ENCODE data around the gene PPM1N. TPM values are rescaled to one million over a fixed set of nuclear protein-coding genes. Genes with fewer than 3 reads are reported as not detected.

Gene PPM1N
- total and polyA plus RNA-seq, 2 of the 13 experiments (the other 11 are each of a cell fraction or from before 2014, with no cell fraction given): 0.31 to 1.8 TPM

- peak; percentile 85 for TF ChIP-seq ARID4A (CRISPR knock-in tag; IDR thresholded peaks at IDR 0.05; ENCODE audit: borderline replicate concordance)
- no peak; the same call in 1 of the 2 replicates for TF ChIP-seq KLF11 (CRISPR knock-in tag; IDR thresholded peaks at IDR 0.05)
- TF ChIP-seq XRCC5 (optimal IDR thresholded peaks at IDR 0.05; ENCODE audit: low read length): peak; percentile 54
- TF ChIP-seq ZNF441 (CRISPR knock-in tag; IDR thresholded peaks at IDR 0.05; ENCODE audit: borderline replicate concordance): no peak
- TF ChIP-seq, protein P1, sequence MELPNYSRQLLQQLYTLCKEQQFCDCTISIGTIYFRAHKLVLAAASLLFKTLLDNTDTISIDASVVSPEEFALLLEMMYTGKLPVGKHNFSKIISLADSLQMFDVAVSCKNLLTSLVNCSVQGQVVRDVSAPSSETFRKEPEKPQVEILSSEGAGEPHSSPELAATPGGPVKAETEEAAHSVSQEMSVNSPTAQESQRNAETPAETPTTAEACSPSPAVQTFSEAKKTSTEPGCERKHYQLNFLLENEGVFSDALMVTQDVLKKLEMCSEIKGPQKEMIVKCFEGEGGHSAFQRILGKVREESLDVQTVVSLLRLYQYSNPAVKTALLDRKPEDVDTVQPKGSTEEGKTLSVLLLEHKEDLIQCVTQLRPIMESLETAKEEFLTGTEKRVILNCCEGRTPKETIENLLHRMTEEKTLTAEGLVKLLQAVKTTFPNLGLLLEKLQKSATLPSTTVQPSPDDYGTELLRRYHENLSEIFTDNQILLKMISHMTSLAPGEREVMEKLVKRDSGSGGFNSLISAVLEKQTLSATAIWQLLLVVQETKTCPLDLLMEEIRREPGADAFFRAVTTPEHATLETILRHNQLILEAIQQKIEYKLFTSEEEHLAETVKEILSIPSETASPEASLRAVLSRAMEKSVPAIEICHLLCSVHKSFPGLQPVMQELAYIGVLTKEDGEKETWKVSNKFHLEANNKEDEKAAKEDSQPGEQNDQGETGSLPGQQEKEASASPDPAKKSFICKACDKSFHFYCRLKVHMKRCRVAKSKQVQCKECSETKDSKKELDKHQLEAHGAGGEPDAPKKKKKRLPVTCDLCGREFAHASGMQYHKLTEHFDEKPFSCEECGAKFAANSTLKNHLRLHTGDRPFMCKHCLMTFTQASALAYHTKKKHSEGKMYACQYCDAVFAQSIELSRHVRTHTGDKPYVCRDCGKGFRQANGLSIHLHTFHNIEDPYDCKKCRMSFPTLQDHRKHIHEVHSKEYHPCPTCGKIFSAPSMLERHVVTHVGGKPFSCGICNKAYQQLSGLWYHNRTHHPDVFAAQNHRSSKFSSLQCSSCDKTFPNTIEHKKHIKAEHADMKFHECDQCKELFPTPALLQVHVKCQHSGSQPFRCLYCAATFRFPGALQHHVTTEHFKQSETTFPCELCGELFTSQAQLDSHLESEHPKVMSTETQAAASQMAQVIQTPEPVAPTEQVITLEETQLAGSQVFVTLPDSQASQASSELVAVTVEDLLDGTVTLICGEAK (IDR thresholded peaks at IDR 0.05): no peak
- TF ChIP-seq, protein P1 (CRISPR knock-in tag; IDR thresholded peaks at IDR 0.05): peak; percentile 39; the same call in 1 of the 2 replicates
- peak; percentile 25 for TF ChIP-seq ZBTB43 (CRISPR knock-in tag; conservative IDR thresholded peaks at IDR 0.05)
- no peak for TF ChIP-seq ISX (CRISPR knock-in tag; conservative IDR thresholded peaks at IDR 0.05)
- TF ChIP-seq SCMH1 (CRISPR knock-in tag; IDR thresholded peaks at IDR 0.05; ENCODE audit: borderline replicate concordance): no peak
- TF ChIP-seq CBX1 (IDR thresholded peaks at IDR 0.05; ENCODE audit: low read depth): no peak
- TF ChIP-seq ZNF83 (CRISPR knock-in tag; IDR thresholded peaks at IDR 0.05; ENCODE audit: borderline replicate concordance): 0 out of 2 replicates have a peak, but pooled peaks have one; percentile 62
- TF ChIP-seq ZNF772 (CRISPR knock-in tag; IDR thresholded peaks at IDR 0.05): peak; percentile 46; the same call in 1 of the 2 replicates
Observed at GRCh38 chr19:45455707-45456499, 42.3 kb upstream of the PPM1N start (continued).
